Uterus (tissue), 2 donors: ENCODE results near the gene GRIK4.

Source experiments
- POLR2A ChIP-seq, 2 donors: fragments of 450-650 bp; IDR thresholded peaks; one replicate each; pipeline ENCODE4 v1.6.1; 2016; ENCODE audit warnings: antibody characterized with exemption in 2 of 2, mild to moderate bottlenecking in 1 of 2, moderate library complexity in 1 of 2
- TF ChIP-seq, protein P1 (sequence below), 4 experiments: fragments of 200-600 bp in 2 of 4; fragments of 450-650 bp in 2 of 4; sonication (generic) in 2 of 4; IDR thresholded peaks; one replicate each; pipeline ENCODE4 v1.5.1; 2016 to 2019; ENCODE audit warnings: antibody characterized with exemption in 4 of 4, mild to moderate bottlenecking in 2 of 4, moderate library complexity in 1 of 4

DNA sequence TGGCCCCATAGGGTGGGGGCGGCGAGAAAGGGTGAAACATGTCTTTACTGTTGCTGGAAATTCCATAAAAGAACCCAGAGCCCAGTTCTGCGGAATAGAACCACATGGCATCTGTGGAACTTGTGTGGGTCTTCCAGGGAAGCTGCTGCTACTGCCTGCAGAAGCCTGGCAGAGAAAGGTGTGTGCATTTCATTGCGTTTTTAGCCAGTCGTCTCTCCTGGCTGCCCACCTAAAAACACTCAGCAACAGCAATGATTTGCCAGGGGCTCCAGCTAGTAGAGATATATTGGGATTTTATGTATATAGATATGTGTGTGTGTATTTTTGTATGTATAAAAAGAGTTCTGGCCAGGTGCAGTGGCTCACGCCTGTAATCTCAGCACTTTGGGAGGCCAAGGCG, 385.1 kb downstream of the GRIK4 start:
- TF ChIP-seq, protein P1, sequence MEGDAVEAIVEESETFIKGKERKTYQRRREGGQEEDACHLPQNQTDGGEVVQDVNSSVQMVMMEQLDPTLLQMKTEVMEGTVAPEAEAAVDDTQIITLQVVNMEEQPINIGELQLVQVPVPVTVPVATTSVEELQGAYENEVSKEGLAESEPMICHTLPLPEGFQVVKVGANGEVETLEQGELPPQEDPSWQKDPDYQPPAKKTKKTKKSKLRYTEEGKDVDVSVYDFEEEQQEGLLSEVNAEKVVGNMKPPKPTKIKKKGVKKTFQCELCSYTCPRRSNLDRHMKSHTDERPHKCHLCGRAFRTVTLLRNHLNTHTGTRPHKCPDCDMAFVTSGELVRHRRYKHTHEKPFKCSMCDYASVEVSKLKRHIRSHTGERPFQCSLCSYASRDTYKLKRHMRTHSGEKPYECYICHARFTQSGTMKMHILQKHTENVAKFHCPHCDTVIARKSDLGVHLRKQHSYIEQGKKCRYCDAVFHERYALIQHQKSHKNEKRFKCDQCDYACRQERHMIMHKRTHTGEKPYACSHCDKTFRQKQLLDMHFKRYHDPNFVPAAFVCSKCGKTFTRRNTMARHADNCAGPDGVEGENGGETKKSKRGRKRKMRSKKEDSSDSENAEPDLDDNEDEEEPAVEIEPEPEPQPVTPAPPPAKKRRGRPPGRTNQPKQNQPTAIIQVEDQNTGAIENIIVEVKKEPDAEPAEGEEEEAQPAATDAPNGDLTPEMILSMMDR (IDR thresholded peaks at IDR 0.05) = no peak
- TF ChIP-seq POLR2A (IDR thresholded peaks at IDR 0.05) = no peak
